K562 (cell line): ENCODE measurements around the gene BAG5. TPM values are rescaled to one million over a fixed set of nuclear protein-coding genes. Genes with fewer than 3 reads are reported as not detected.

ENCODE experiments used
- CTCF ChIP-seq, 3 experiments: IDR thresholded peaks in 2 of 3; conservative IDR thresholded peaks in 1 of 3; 2 replicates each; pipeline ENCODE4 v1.5.1; 2011 to 2012; ENCODE audit warnings: low read length in 3 of 3, mild to moderate bottlenecking in 3 of 3, control low read depth in 2 of 3, improper control_type of control experiment in 1 of 3, inconsistent platforms in 1 of 3, low read depth in 1 of 3, mixed read lengths in 1 of 3, moderate library complexity in 1 of 3; ENCODE audit not compliant: insufficient read depth in 2 of 3
- MGA ChIP-seq: fragments of 450-650 bp; IDR thresholded peaks from 2 replicates; pipeline ENCODE4 v1.6.1; 2016; ENCODE audit warnings: mild to moderate bottlenecking, moderate library complexity
- SOX6 ChIP-seq: fragments of 450-650 bp; IDR thresholded peaks from 2 replicates; pipeline ENCODE4 v1.6.1; 2014; ENCODE audit warnings: mild to moderate bottlenecking
- polyA plus RNA-seq, 8 experiments: library from polyadenylated mRNA; depleted of rRNA in 4 of 8; stranded (reverse) in 5 of 8; unstranded in 3 of 8; fragments of >200 nt; fragmentation: Nextera tagmentation in 2 of 8; fragmentation: Illumina TruSeq in 1 of 8; extraction: Ambion mirVana in 2 of 8; extraction: Trizol in 1 of 8; gene quantifications; 2 replicates each; pipeline versions ENCODE4 v1.2.1 to v1.2.3, GENCODE V29; 2011 to 2014; ENCODE audit warnings: inconsistent platforms in 1 of 8, missing spikeins in 1 of 8
- total RNA-seq, 7 experiments: library from RNA; depleted of rRNA in 6 of 7; stranded (reverse); fragments of >200 nt in 6 of 7; fragmentation: Illumina TruSeq in 2 of 7; extraction: Trizol in 2 of 7; gene quantifications; 2 replicates each; pipeline versions ENCODE4 v1.2.1 to v1.2.3, GENCODE V29; 2011 to 2021; ENCODE audit warnings: low replicate concordance in 1 of 7

BAG5 gene
- total and polyA plus RNA-seq, 9 of the 15 experiments (the other 6 are each of a cell fraction or from before 2014, with no cell fraction given): 7.9 to 21.4 (median 13.2) TPM

GRCh38 chr14:103521438-103521950 lies 41.0 kb downstream of the BAG5 start (continued):
- TF ChIP-seq CTCF (IDR thresholded peaks at IDR 0.05 in 2 of 3, conservative IDR thresholded peaks at IDR 0.05 in 1 of 3; ENCODE audit: insufficient read depth in 2 of 3, low read depth in 1 of 3, low read length in 3 of 3) (no peak), MGA (no peak), SOX6 (no peak)
